Endothelial cell of umbilical vein (primary cell): ENCODE data around the gene PGF. TPM values are rescaled to one million over a fixed set of nuclear protein-coding genes. Genes with fewer than 3 reads are reported as not detected.
"Not testable (repeated sequence)": the region's sequence is repeated elsewhere in the genome, so short reads cannot be mapped to it uniquely, and the experiment has no call there.

Experiments
- BruUV-seq: library from RNA; stranded (reverse); fragments of 400-500 nt; replicated peaks from 2 replicates; lab custom pipeline; 2021; lab: Mats Ljungman, UMichigan
- CTCF ChIA-PET: fragments of 300-600, 350-600 bp; sonication (Branson Sonifier 250); formaldehyde crosslinking; loops from one replicate; lab custom pipeline; 2021; ENCODE audit warnings: antibody characterized with exemption, inconsistent platforms; lab: Charles Lee
- POLR2A ChIA-PET: fragments of 300-600, 350-600 bp; sonication (Branson Sonifier 250); formaldehyde crosslinking; loops from one replicate; lab custom pipeline; 2021; ENCODE audit warnings: antibody characterized with exemption, inconsistent platforms; lab: Charles Lee
- DNase-seq: peaks from one replicate; pipeline ENCODE4 v3.0.0-alpha.2; 2011; ENCODE audit warnings: low read depth, low spot score
- FAIRE-seq: peaks from 2 replicates; lab custom pipeline; 2011; peaks lifted over from hg19 to GRCh38; lab: Jason Lieb, UNC
- H2AFZ ChIP-seq: 2 replicates; pipeline ENCODE4 v1.6.0; 2012; ENCODE audit warnings: low read depth, low read length, control low read depth, inconsistent platforms
- H3K27ac ChIP-seq: 2 replicates; pipeline ENCODE4 v1.5.1; 2011; ENCODE audit warnings: low read depth, mild to moderate bottlenecking, control low read depth, low read length, moderate library complexity; ENCODE audit not compliant: insufficient read depth
- H3K27me3 ChIP-seq, 2 experiments: 2 replicates each; pipeline versions ENCODE4 v1.6.0 to v1.6.1; 2011; ENCODE audit warnings: low read length in 2 of 2, mixed read lengths in 1 of 2; ENCODE audit not compliant: control insufficient read depth in 2 of 2, insufficient read depth in 2 of 2
- H3K36me3 ChIP-seq, 2 experiments: 2 replicates in 1 of 2; 3 replicates in 1 of 2; pipeline ENCODE4 v1.5.1; 2011; ENCODE audit warnings: low read length in 2 of 2, mild to moderate bottlenecking in 1 of 2, moderate library complexity in 1 of 2; ENCODE audit not compliant: control insufficient read depth in 2 of 2, insufficient read depth in 2 of 2; ENCODE audit errors: extremely low read depth in 1 of 2
- H3K4me1 ChIP-seq: 3 replicates; pipeline ENCODE4 v1.5.1; 2011; ENCODE audit warnings: mild to moderate bottlenecking, low read length; ENCODE audit not compliant: control insufficient read depth, insufficient read depth; ENCODE audit errors: extremely low read depth
- H3K4me2 ChIP-seq: 2 replicates; pipeline ENCODE4 v1.6.1; 2011; ENCODE audit warnings: low read length, control low read depth, mixed read lengths; ENCODE audit not compliant: insufficient read depth
- H3K4me3 ChIP-seq, 3 experiments: fragments of 200-600 bp in 1 of 3; sonication (generic), shearing (Covaris generic) in 1 of 3; replicated peaks in 1 of 3; 2 replicates each; pipeline ENCODE4 v1.5.1; 2011 to 2016; ENCODE audit warnings: control low read depth in 3 of 3, low read length in 3 of 3, mild to moderate bottlenecking in 2 of 3, inconsistent platforms in 1 of 3, low read depth in 1 of 3, moderate library complexity in 1 of 3; ENCODE audit not compliant: insufficient read depth in 1 of 3
- H3K79me2 ChIP-seq: 2 replicates; pipeline ENCODE4 v1.6.0; 2012; ENCODE audit warnings: low read length, inconsistent platforms; ENCODE audit not compliant: control insufficient read depth, insufficient read depth
- H3K9ac ChIP-seq: replicated peaks from 2 replicates; pipeline ENCODE3; 2011; ENCODE audit warnings: low read length, control low read depth; ENCODE audit not compliant: insufficient read depth; ENCODE audit errors: extremely low read depth
- H3K9me1 ChIP-seq: replicated peaks from 3 replicates; pipeline ENCODE4 v1.6.0; 2011; ENCODE audit warnings: mild to moderate bottlenecking, low read length; ENCODE audit not compliant: control insufficient read depth, insufficient read depth; ENCODE audit errors: extremely low read depth
- H3K9me3 ChIP-seq: replicated peaks from 2 replicates; pipeline ENCODE4 v1.5.1; 2012; ENCODE audit warnings: low read length, inconsistent platforms; ENCODE audit not compliant: control insufficient read depth, insufficient read depth
- H4K20me1 ChIP-seq: replicated peaks from 2 replicates; pipeline ENCODE3; 2011; ENCODE audit warnings: mild to moderate bottlenecking, low read length; ENCODE audit not compliant: control insufficient read depth, insufficient read depth; ENCODE audit errors: extremely low read depth
- EZH2 ChIP-seq: IDR thresholded peaks from 2 replicates; pipeline ENCODE4 v1.6.1; 2012; ENCODE audit warnings: borderline replicate concordance, low read depth, mild to moderate bottlenecking, moderate library complexity, low read length, inconsistent platforms; ENCODE audit not compliant: severe bottlenecking
- FOS ChIP-seq: IDR thresholded peaks from 2 replicates; pipeline ENCODE4 v1.6.1; 2011; ENCODE audit warnings: mild to moderate bottlenecking, low read length, moderate library complexity, borderline replicate concordance; ENCODE audit not compliant: insufficient read depth
- GATA2 ChIP-seq: IDR thresholded peaks from 2 replicates; pipeline ENCODE4 v1.7.0; 2011; ENCODE audit warnings: low read depth, mild to moderate bottlenecking, moderate library complexity, mixed read lengths, low read length; ENCODE audit not compliant: insufficient read length, insufficient read depth
- JUN ChIP-seq: IDR thresholded peaks from 2 replicates; pipeline ENCODE4 v1.6.1; 2011; ENCODE audit warnings: borderline replicate concordance, low read depth; ENCODE audit not compliant: insufficient read length, insufficient read depth
- MAX ChIP-seq: IDR thresholded peaks from 2 replicates; pipeline ENCODE4 v1.6.1; 2011; ENCODE audit not compliant: insufficient read depth, insufficient read length
- MYC ChIP-seq: IDR thresholded peaks from one replicate; pipeline ENCODE4 v1.6.1; 2011; ENCODE audit warnings: mild to moderate bottlenecking, low read depth, low read length
- POLR2A ChIP-seq: IDR thresholded peaks from 2 replicates; pipeline ENCODE4 v1.6.1; 2012; ENCODE audit warnings: low read depth, mild to moderate bottlenecking, control low read depth, low read length
- POLR2AphosphoS5 ChIP-seq: IDR thresholded peaks from 2 replicates; pipeline ENCODE4 v1.6.1; 2012; ENCODE audit warnings: low read depth, mild to moderate bottlenecking, control low read depth, low read length, moderate library complexity; ENCODE audit not compliant: insufficient read depth
- dilution Hi-C: fragments of 300-500 bp; cut with MboI; formaldehyde crosslinking; loops from one replicate; pipeline ENCODE4 v1.15.0; 2019; ENCODE audit warnings: low sequenced_read_pairs; ENCODE audit not compliant: extremely low pct_ligation_motif_present
- intact Hi-C: fragments of 100-400 bp; cut with micrococcal nuclease; formaldehyde crosslinking; loops from one replicate; pipeline ENCODE4 v1.10.0; 2022
- polyA plus RNA-seq, 4 experiments: library from polyadenylated mRNA; depleted of rRNA in 3 of 4; stranded (reverse) in 3 of 4; unstranded in 1 of 4; fragments of >200 nt; gene quantifications; 2 replicates each; pipeline versions ENCODE4 v1.2.1 to v1.2.3, GENCODE V29; 2011 to 2012; ENCODE audit warnings: missing spikeins in 1 of 4
- total RNA-seq: library from RNA; stranded (reverse); gene quantifications from 2 replicates; pipeline ENCODE4 v1.2.3, GENCODE V29; 2021
- TF ChIP-seq, protein P1 (sequence below), 2 donors: IDR thresholded peaks; 1 replicate in 1 of 2; 2 replicates in 1 of 2; pipeline ENCODE4 v1.5.1; 2011; ENCODE audit warnings: low read length in 2 of 2, mild to moderate bottlenecking in 2 of 2, moderate library complexity in 2 of 2, control low read depth in 1 of 2, inconsistent platforms in 1 of 2, low read depth in 1 of 2; ENCODE audit not compliant: insufficient read depth in 1 of 2; ENCODE audit errors: extremely low read depth in 1 of 2

Gene PGF
- total and polyA plus RNA-seq, 2 donors (not counting 3 experiments of a cell fraction or from before 2014, with no cell fraction given): 89.0 to 206 TPM

- H3K9ac ChIP-seq: no peak overlapping the region
- BruUV-seq: no TSS peak
- dilution Hi-C loops: no loop called here
- no peak overlapping the region for H2AFZ ChIP-seq
- no peak overlapping the region for H3K4me2 ChIP-seq
- no peaks in the 10 kb centered on the region for H4K20me1 ChIP-seq
- FAIRE-seq: no peak
- intact Hi-C loops: loop anchor here (1.0 to 5.0 kb wide), 2 partner anchors 9 to 66 kb away; partner anchors contain the start of gene ZC2HC1C
- no peak overlapping the region for H3K4me3 ChIP-seq
- H3K9me3 ChIP-seq: no peaks in the 10 kb centered on the region
- H3K79me2 ChIP-seq: peaks cover 31% of the 10 kb centered on the region
- peaks cover 3 to 6% of the 10 kb centered on the region in 2 experiments for H3K36me3 ChIP-seq
- DNase-seq: no peak
- H3K27ac ChIP-seq: no peak overlapping the region
- TF ChIP-seq GATA2 (no peak), EZH2 (no peak), POLR2A (no peak), MAX (no peak), MYC (no peak), JUN (no peak), FOS (no peak), POLR2AphosphoS5 (no peak)
- TF ChIP-seq, protein P1, sequence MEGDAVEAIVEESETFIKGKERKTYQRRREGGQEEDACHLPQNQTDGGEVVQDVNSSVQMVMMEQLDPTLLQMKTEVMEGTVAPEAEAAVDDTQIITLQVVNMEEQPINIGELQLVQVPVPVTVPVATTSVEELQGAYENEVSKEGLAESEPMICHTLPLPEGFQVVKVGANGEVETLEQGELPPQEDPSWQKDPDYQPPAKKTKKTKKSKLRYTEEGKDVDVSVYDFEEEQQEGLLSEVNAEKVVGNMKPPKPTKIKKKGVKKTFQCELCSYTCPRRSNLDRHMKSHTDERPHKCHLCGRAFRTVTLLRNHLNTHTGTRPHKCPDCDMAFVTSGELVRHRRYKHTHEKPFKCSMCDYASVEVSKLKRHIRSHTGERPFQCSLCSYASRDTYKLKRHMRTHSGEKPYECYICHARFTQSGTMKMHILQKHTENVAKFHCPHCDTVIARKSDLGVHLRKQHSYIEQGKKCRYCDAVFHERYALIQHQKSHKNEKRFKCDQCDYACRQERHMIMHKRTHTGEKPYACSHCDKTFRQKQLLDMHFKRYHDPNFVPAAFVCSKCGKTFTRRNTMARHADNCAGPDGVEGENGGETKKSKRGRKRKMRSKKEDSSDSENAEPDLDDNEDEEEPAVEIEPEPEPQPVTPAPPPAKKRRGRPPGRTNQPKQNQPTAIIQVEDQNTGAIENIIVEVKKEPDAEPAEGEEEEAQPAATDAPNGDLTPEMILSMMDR (IDR thresholded peaks at IDR 0.05; ENCODE audit: extremely low read depth in 1 of 2, insufficient read depth in 1 of 2, low read depth in 1 of 2, low read length in 2 of 2): no peak
- POLR2A ChIA-PET: no interaction called here
- H3K9me1 ChIP-seq: no peaks in the 10 kb centered on the region
- CTCF ChIA-PET: no interaction called here
- H3K4me1 ChIP-seq: peaks cover 26% of the 10 kb centered on the region
- H3K27me3 ChIP-seq: no peaks in the 10 kb centered on the region
These were observed 45.9 kb upstream of the PGF start for GRCh38 chr14:75001261-75001660.

- H4K20me1 ChIP-seq, H3K9me3 ChIP-seq, H3K9me1 ChIP-seq, FAIRE-seq, H3K36me3 ChIP-seq, H3K9ac ChIP-seq, H2AFZ ChIP-seq, BruUV-seq, dilution Hi-C loops, H3K27me3 ChIP-seq, CTCF ChIA-PET, H3K4me3 ChIP-seq, POLR2A ChIA-PET, H3K4me2 ChIP-seq, H3K27ac ChIP-seq, intact Hi-C loops, H3K79me2 ChIP-seq, DNase-seq, H3K4me1 ChIP-seq: not testable (repeated sequence)
These were observed 40.4 kb upstream of the PGF start for GRCh38 chr14:74995781-74996180.

GRCh38 chr14:74994182-74994581 lies 38.8 kb upstream of the PGF start:
- H3K27me3 ChIP-seq, DNase-seq, BruUV-seq, H3K9me1 ChIP-seq, intact Hi-C loops, H2AFZ ChIP-seq, CTCF ChIA-PET, H3K4me2 ChIP-seq, FAIRE-seq, H3K9me3 ChIP-seq, H3K79me2 ChIP-seq, H3K4me3 ChIP-seq, H3K9ac ChIP-seq, H4K20me1 ChIP-seq, H3K36me3 ChIP-seq, dilution Hi-C loops, POLR2A ChIA-PET, H3K27ac ChIP-seq, H3K4me1 ChIP-seq: not testable (repeated sequence)
